Astrocyte of the spinal cord (primary cell): Measurements from ENCODE around the gene CCDC71L.
A peak's percentile ranks its signal among the peaks of the same experiment; 100 is the strongest.
"Not testable (repeated sequence)": the region's sequence is repeated elsewhere in the genome, so short reads cannot be mapped to it uniquely, and the experiment has no call there.

Source experiments
- DNase-seq: peaks from one replicate; pipeline ENCODE4 v3.0.0; 2011; ENCODE audit warnings: low read depth, low spot score
- H3K4me3 ChIP-seq: 2 replicates; pipeline ENCODE4 v1.5.1; 2011; ENCODE audit warnings: low read depth, mild to moderate bottlenecking, low read length, moderate library complexity
- CTCF ChIP-seq: IDR thresholded peaks from 2 replicates; pipeline ENCODE4 v1.5.1; 2012; ENCODE audit warnings: low read depth, mild to moderate bottlenecking, low read length, inconsistent platforms
- in situ Hi-C: cut with HindIII; loops from 2 replicates; pipeline ENCODE4 v1.10.0; 2017; ENCODE audit warnings: low sequenced_read_pairs

CCDC71L gene

GRCh38 chr7:106660862-106661720 lies at the start of gene CCDC71L:
TSS of gene CCDC71L (minus strand) at chr7:106661158. CDS start at chr7:106660896, 262 bp downstream.
- peak within 1 kb of the TSS; percentile 88 for H3K4me3 ChIP-seq
- no peak for TF ChIP-seq CTCF
- in situ Hi-C loops = no loop called here
- peak; percentile 97 for DNase-seq

GRCh38 chr7:106709604-106710003 lies 48.6 kb upstream of the CCDC71L start:
- DNase-seq, H3K4me3 ChIP-seq, in situ Hi-C loops: not testable (repeated sequence)

- in situ Hi-C loops = no loop called here
- DNase-seq = no peak
- no peak for TF ChIP-seq CTCF
- H3K4me3 ChIP-seq = no peak overlapping the region
Measured at GRCh38 chr7:106704000-106704840, 43.3 kb upstream of the CCDC71L start.

- TF ChIP-seq CTCF = no peak
- DNase-seq = peak; percentile 26
- in situ Hi-C loops = no loop called here
- H3K4me3 ChIP-seq = no peak overlapping the region
Measured at GRCh38 chr7:106693677-106694353, 32.9 kb upstream of the CCDC71L start.

GRCh38 chr7:106692450-106693051 lies 31.6 kb upstream of the CCDC71L start:
- H3K4me3 ChIP-seq = no peak overlapping the region
- DNase-seq = no peak
- in situ Hi-C loops = no loop called here
- TF ChIP-seq CTCF = no peak

GRCh38 chr7:106688161-106688560 lies 27.2 kb upstream of the CCDC71L start:
- DNase-seq, in situ Hi-C loops, H3K4me3 ChIP-seq: not testable (repeated sequence)

- no peak overlapping the region for H3K4me3 ChIP-seq
- in situ Hi-C loops = no loop called here
- DNase-seq = no peak
- no peak for TF ChIP-seq CTCF
Measured at GRCh38 chr7:106683941-106684340, 23.0 kb upstream of the CCDC71L start.
